ENCODE data around the gene AMDHD2. TPM values are rescaled to one million over a fixed set of nuclear protein-coding genes. Genes with fewer than 3 reads are reported as not detected.

The AMDHD2 gene
- total and polyA plus RNA-seq, 2 of the 13 experiments (the other 11 are each of a cell fraction or from before 2014, with no cell fraction given) = 33.5 to 39.1 TPM

DNA sequence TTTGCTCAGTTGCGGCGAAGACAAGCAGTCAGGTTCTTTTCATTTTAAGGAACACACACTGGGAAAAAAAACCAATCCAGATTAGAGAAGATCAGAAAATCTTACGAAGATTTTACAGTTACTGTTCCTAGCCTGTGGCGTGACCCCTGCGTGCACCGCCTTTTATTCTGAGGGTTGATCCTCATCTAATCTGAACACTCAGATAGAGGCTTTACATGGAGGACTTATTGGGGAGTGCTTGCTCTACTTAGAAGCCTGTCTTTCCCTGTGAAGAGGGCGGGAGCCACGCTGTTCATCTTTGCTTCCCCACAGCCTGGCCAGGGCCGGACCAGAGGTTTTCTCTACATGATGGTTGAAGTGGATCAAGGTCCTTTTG, 43.8 kb upstream of the AMDHD2 start:
- Histone ChIP-seq H3K79me2 (ENCODE audit: insufficient read depth, low read length) (peaks cover 27% of the 10 kb centered on the region), H3K36me3 (replicated peaks in 1 of 2; ENCODE audit: control insufficient read depth in 1 of 2, insufficient read depth in 2 of 2, low read length in 2 of 2) (peaks cover 2 to 5% of the 10 kb centered on the region in 2 experiments; a peak in 2 of 5 replicates), H3K27ac (ENCODE audit: extremely low read length, insufficient read depth, low read length) (peak overlapping the region; percentile 53), H3K9me3 (ENCODE audit: low read length) (no peaks in the 10 kb centered on the region), H3K4me1 (ENCODE audit: insufficient read depth, low read length) (peaks cover 63% of the 10 kb centered on the region), H3K4me3 (replicated peaks in 1 of 3; ENCODE audit: insufficient read depth in 1 of 3, low read depth in 2 of 3, low read length in 3 of 3) (peak overlapping the region; percentile 74 to 85 (median 79)), H2AFZ (ENCODE audit: low read length) (no peak overlapping the region), H3K9ac (ENCODE audit: insufficient read depth, low read depth, low read length) (peak overlapping the region; percentile 71; the same call in 1 of the 2 replicates), H3K27me3 (ENCODE audit: control insufficient read depth in 1 of 2, insufficient read depth in 2 of 2, low read length in 2 of 2) (peaks cover 0 to 3% of the 10 kb centered on the region in 2 experiments; a peak in 2 of 5 replicates), H3K4me2 (ENCODE audit: low read depth, low read length) (peak overlapping the region; percentile 88), H4K20me1 (ENCODE audit: insufficient read depth, low read length) (peaks cover 20% of the 10 kb centered on the region)
- WGBS (ENCODE audit: low lambda C conversion rate) = 47% methylated on average over 8 of the region's 9 CpGs
- POLR2A ChIA-PET = interaction anchor here (1.0 kb wide), 2 partner anchors 56 to 225 kb away, joined by 4 to 8 read pairs; partner anchors contain the start of gene ECI1
- DNase-seq (ENCODE audit: low spot score) (no peak), FAIRE-seq (peak; percentile 85), ATAC-seq (peak; percentile 12; the same call in 2 of the 3 replicates)
- in situ Hi-C loops (cut with HindIII; ENCODE audit: extremely low pct_ligation_motif_present, low pct_unique_long_range_greater_than_20kb) = no loop called here
- intact Hi-C loops (cut with micrococcal nuclease; ENCODE audit: unreplicated experiment) = no loop called here
- TF ChIP-seq HNF4G (IDR thresholded peaks at IDR 0.05; ENCODE audit: borderline replicate concordance, low read depth, low read length) (no peak), HNF4G (CRISPR knock-in tag; IDR thresholded peaks at IDR 0.05; ENCODE audit: borderline replicate concordance, low read depth) (no peak), ZNF17 (CRISPR knock-in tag; IDR thresholded peaks at IDR 0.05) (no peak), ZNF781 (CRISPR knock-in tag; IDR thresholded peaks at IDR 0.05; ENCODE audit: borderline replicate concordance, not compliant biosample characterization) (peak; percentile 50), SIN3A (IDR thresholded peaks at IDR 0.05; ENCODE audit: borderline replicate concordance, low read depth, low read length) (0 out of 2 replicates have a peak, but pooled peaks have one; percentile 6), NR2C2 (CRISPR knock-in tag; IDR thresholded peaks at IDR 0.05; ENCODE audit: borderline replicate concordance) (0 out of 2 replicates have a peak, but pooled peaks have one; percentile 9)
- TF ChIP-seq, protein P1, sequence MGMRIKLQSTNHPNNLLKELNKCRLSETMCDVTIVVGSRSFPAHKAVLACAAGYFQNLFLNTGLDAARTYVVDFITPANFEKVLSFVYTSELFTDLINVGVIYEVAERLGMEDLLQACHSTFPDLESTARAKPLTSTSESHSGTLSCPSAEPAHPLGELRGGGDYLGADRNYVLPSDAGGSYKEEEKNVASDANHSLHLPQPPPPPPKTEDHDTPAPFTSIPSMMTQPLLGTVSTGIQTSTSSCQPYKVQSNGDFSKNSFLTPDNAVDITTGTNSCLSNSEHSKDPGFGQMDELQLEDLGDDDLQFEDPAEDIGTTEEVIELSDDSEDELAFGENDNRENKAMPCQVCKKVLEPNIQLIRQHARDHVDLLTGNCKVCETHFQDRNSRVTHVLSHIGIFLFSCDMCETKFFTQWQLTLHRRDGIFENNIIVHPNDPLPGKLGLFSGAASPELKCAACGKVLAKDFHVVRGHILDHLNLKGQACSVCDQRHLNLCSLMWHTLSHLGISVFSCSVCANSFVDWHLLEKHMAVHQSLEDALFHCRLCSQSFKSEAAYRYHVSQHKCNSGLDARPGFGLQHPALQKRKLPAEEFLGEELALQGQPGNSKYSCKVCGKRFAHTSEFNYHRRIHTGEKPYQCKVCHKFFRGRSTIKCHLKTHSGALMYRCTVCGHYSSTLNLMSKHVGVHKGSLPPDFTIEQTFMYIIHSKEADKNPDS (CRISPR knock-in tag; IDR thresholded peaks at IDR 0.05) = no peak
- no TSS peak for BruUV-seq (replicated peaks)
- CTCF ChIA-PET (ENCODE audit: low intra/inter-chr PET ratio, low total read pairs) = no interaction called here
